A673 (cell line): Measurements from ENCODE around the gene TCF25.

Experiments used
- EZH2 ChIP-seq: fragments of 200-600 bp; sonication (generic); IDR thresholded peaks from 2 replicates; pipeline ENCODE4 v1.6.1; 2017; ENCODE audit warnings: borderline replicate concordance, low read depth, mild to moderate bottlenecking, mixed read lengths, antibody characterized with exemption, low read length; ENCODE audit not compliant: poor library complexity, severe bottlenecking
- TF ChIP-seq, protein P1 (sequence below): fragments of 300-800, 200-600 bp; sonication (generic); conservative IDR thresholded peaks from 2 replicates; pipeline ENCODE4 v1.5.1; 2017; ENCODE audit warnings: low read depth, mild to moderate bottlenecking, antibody characterized with exemption, low read length, moderate library complexity, mixed read lengths

DNA sequence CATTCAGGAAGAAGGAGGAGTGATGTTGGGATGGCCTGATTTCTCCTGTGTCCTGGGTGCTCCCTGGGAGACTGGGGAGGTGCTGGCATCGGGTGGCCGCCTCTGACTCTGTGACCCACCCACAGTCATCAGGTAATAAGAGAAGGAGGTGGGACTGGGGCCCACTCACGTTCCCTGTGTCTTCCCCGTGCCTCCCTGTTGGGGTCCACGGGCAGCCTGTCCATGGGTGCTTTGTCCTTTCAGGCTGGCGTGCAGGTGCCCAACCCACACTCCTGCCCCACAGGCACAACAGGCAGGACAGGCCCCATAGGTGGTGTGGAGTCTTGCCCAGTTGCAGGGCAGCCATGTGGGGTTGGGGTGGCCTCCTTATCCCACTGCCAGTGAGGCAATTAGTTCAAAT, 79.2 kb downstream of the TCF25 start:
- TF ChIP-seq, protein P1, sequence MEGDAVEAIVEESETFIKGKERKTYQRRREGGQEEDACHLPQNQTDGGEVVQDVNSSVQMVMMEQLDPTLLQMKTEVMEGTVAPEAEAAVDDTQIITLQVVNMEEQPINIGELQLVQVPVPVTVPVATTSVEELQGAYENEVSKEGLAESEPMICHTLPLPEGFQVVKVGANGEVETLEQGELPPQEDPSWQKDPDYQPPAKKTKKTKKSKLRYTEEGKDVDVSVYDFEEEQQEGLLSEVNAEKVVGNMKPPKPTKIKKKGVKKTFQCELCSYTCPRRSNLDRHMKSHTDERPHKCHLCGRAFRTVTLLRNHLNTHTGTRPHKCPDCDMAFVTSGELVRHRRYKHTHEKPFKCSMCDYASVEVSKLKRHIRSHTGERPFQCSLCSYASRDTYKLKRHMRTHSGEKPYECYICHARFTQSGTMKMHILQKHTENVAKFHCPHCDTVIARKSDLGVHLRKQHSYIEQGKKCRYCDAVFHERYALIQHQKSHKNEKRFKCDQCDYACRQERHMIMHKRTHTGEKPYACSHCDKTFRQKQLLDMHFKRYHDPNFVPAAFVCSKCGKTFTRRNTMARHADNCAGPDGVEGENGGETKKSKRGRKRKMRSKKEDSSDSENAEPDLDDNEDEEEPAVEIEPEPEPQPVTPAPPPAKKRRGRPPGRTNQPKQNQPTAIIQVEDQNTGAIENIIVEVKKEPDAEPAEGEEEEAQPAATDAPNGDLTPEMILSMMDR, result no peak
- TF ChIP-seq EZH2, result no peak
